SK-N-SH (cell line): ENCODE measurements around the gene KCTD14.
"Not testable (repeated sequence)": the region's sequence is repeated elsewhere in the genome, so short reads cannot be mapped to it uniquely, and the experiment has no call there.

ENCODE experiments used
- EP300 ChIP-seq, 2 experiments: IDR thresholded peaks; 2 replicates each; pipeline versions ENCODE4 v1.4.0 to v1.6.1; 2012; ENCODE audit warnings: borderline replicate concordance in 1 of 2, low read depth in 1 of 2, low read length in 1 of 2
- MEF2A ChIP-seq: IDR thresholded peaks from 2 replicates; pipeline ENCODE4 v1.4.0; 2012; ENCODE audit warnings: low read depth, borderline replicate concordance
- POLR2AphosphoS5 ChIP-seq: IDR thresholded peaks from 2 replicates; pipeline ENCODE4 v1.6.1; 2012; ENCODE audit warnings: low read depth, low read length
- TF ChIP-seq, protein P1 (sequence below): fragments of 200-600 bp; sonication (generic); IDR thresholded peaks from 2 replicates; pipeline ENCODE4 v1.6.1; 2017; ENCODE audit warnings: antibody characterized with exemption, mild to moderate bottlenecking, moderate library complexity

DNA sequence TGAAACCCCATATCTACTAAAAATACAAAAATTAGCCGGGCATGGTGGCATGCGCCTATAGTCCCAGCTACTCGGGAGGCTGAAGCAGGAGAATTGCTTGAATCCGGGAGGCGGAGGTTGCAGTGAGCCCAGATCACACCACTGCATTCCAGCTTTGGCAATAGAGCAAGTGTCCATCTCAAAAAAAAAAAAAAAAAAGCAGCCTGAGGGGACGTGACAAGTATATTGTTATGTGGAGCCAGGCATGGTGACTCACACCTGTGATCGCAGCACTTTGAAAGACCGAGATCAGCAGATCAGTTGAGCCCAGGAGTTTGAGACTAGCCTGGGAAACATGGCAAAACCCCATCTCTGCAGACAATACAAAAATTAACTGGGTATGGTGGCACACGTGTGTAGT is 5.3 kb upstream of the KCTD14 start:
- TF ChIP-seq, protein P1, sequence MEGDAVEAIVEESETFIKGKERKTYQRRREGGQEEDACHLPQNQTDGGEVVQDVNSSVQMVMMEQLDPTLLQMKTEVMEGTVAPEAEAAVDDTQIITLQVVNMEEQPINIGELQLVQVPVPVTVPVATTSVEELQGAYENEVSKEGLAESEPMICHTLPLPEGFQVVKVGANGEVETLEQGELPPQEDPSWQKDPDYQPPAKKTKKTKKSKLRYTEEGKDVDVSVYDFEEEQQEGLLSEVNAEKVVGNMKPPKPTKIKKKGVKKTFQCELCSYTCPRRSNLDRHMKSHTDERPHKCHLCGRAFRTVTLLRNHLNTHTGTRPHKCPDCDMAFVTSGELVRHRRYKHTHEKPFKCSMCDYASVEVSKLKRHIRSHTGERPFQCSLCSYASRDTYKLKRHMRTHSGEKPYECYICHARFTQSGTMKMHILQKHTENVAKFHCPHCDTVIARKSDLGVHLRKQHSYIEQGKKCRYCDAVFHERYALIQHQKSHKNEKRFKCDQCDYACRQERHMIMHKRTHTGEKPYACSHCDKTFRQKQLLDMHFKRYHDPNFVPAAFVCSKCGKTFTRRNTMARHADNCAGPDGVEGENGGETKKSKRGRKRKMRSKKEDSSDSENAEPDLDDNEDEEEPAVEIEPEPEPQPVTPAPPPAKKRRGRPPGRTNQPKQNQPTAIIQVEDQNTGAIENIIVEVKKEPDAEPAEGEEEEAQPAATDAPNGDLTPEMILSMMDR, result not testable (repeated sequence)
- TF ChIP-seq EP300 (IDR thresholded peaks at IDR 0.05; ENCODE audit: borderline replicate concordance in 1 of 2, low read depth in 1 of 2, low read length in 1 of 2); MEF2A; POLR2AphosphoS5: not testable (repeated sequence)
